Aorta (tissue), 5 donors: ENCODE results near the gene NCLN. TPM values are rescaled to one million over a fixed set of nuclear protein-coding genes. Genes with fewer than 3 reads are reported as not detected.

Experiments
- ATAC-seq: fragments of 200-7000 bp; cut with Tn5 transposase; one replicate; pipeline ENCODE4 v1.9.1; 2022; ENCODE audit warnings: moderate library complexity; ENCODE audit not compliant: low FRiP score
- DNase-seq, 2 donors: peaks; one replicate each; pipeline ENCODE4 v3.0.0-alpha.2; 2020
- H3K27ac ChIP-seq, 2 donors: one replicate each; pipeline ENCODE4 v1.5.1; 2013; ENCODE audit warnings: low read length in 2 of 2, mild to moderate bottlenecking in 2 of 2, moderate library complexity in 2 of 2, control low read depth in 1 of 2, inconsistent platforms in 1 of 2, low read depth in 1 of 2
- H3K27me3 ChIP-seq, 2 donors: one replicate each; pipeline ENCODE4 v1.6.1; 2013; ENCODE audit warnings: control low read depth in 1 of 2, low read length in 1 of 2, mild to moderate bottlenecking in 1 of 2, moderate library complexity in 1 of 2; ENCODE audit not compliant: insufficient read depth in 2 of 2, control insufficient read depth in 1 of 2
- H3K36me3 ChIP-seq, 2 donors: one replicate each; pipeline ENCODE4 v1.6.1; 2013; ENCODE audit warnings: control low read depth in 1 of 2, low read length in 1 of 2, mild to moderate bottlenecking in 1 of 2; ENCODE audit not compliant: insufficient read depth in 2 of 2, control insufficient read depth in 1 of 2
- H3K4me1 ChIP-seq, 2 donors: one replicate each; pipeline ENCODE4 v1.6.1; 2013; ENCODE audit warnings: low read length in 2 of 2, control low read depth in 1 of 2, mild to moderate bottlenecking in 1 of 2, moderate library complexity in 1 of 2; ENCODE audit not compliant: insufficient read depth in 2 of 2, control insufficient read depth in 1 of 2
- H3K4me3 ChIP-seq, 2 donors: one replicate each; pipeline ENCODE4 v1.5.1; 2013; ENCODE audit warnings: low read length in 2 of 2, control low read depth in 1 of 2, mild to moderate bottlenecking in 1 of 2
- H3K9me3 ChIP-seq: one replicate; pipeline ENCODE4 v1.6.1; 2013; ENCODE audit warnings: mild to moderate bottlenecking, low read length; ENCODE audit not compliant: control insufficient read depth
- WGBS, 2 donors: extraction: QIAGEN DNeasy Blood & Tissue Kit; methylation state at CpG; one replicate each; pipeline ENCODE4 v1.1.7; 2013; 5-methylcytosine and 5-hydroxymethylcytosine counted together
- intact Hi-C, 2 donors: fragments of 100-400 bp; cut with DNase I; formaldehyde crosslinking; loops; one replicate each; pipeline versions ENCODE4 v1.14.2 to v1.15.0; 2022
- polyA plus RNA-seq, 2 donors: library from polyadenylated mRNA; stranded (reverse); fragments of 200-250 nt; gene quantifications; one replicate each; pipeline ENCODE4 v1.2.3, GENCODE V29; 2013
- total RNA-seq, 2 donors: library from RNA; stranded (reverse); fragmentation: NEBNext Ultra II Directional; extraction: Animal tissue kit (Norgen Biotek cat#: 25700); gene quantifications; one replicate each; pipeline ENCODE4 v1.2.1, GENCODE V29; 2021
- donor health status: healthy with polysubstance abuse.
- donor health status: Bipolar disorder and iron deficiency.
- donor health status: DM: no; HTN: no; CAD: no.
- donor health status: DM: no; HTN: no; CAD: no.
- donor health status: DM: yes; HTN: yes; CAD: no.

Gene NCLN
- total and polyA plus RNA-seq, 4 donors = 14.7 to 47.0 (median 27.8) TPM

DNA sequence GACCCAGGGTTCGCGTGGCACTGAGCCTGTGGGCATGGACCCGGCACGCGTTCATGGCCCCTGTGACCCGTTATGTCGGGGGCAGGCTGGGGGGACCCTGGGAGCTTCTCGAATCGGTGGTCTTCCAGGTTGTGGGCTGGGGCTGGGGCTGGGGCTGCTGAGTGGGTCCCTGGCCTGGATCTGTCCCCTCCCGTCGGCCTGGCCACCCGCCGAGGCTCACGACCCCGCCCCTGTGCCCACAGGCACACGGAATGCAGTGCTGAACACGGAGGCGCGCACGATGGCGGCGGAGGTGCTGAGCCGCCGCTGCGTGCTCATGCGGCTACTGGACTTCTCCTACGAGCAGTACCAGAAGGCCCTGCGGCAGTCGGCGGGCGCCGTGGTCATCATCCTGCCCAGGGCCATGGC is 6.5 kb downstream of the NCLN start:
- WGBS, 2 donors = 94 to 96% methylated on average over 32 of the region's 32 CpGs
- ATAC-seq (no peak), DNase-seq (peak in 1 of 2 donors; percentile 69)
- intact Hi-C loops = no loop called here
- Histone ChIP-seq H3K4me1 (no peaks in the 10 kb centered on the region), H3K4me3 (no peak overlapping the region), H3K36me3 (peaks cover 0 to 2% of the 10 kb centered on the region in 2 donors), H3K9me3 (no peaks in the 10 kb centered on the region), H3K27ac (no peak overlapping the region), H3K27me3 (no peaks in the 10 kb centered on the region)

DNA sequence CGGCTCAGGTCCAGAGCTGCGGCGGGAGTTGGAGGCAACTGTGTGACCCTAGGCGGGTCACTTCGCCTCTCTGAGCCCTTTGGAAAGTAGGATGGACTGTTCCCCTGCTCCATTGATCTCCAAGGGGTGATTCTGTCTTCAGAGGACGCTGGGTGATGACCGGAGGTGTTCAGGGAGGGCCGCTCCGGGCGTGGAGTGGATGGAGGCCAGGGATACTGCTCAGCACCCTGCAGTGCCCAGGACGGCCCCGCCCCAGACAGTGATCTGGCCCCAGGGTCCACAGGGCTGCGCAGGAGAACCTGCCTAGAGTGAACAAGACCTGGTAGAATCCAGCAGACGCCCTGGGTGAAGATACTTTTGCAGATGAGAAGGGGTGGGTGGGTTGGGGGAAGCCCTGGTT is 7.0 kb downstream of the NCLN start:
- Histone ChIP-seq H3K36me3 (peaks cover 0 to 2% of the 10 kb centered on the region in 2 donors), H3K9me3 (no peaks in the 10 kb centered on the region), H3K27ac (no peak overlapping the region), H3K4me3 (no peak overlapping the region), H3K4me1 (no peaks in the 10 kb centered on the region), H3K27me3 (no peaks in the 10 kb centered on the region)
- intact Hi-C loops = no loop called here
- ATAC-seq = no peak
- WGBS, 2 donors = 92 to 95% methylated on average over 14 of the region's 14 CpGs
- DNase-seq = peak in 1 of 2 donors; percentile 67

- WGBS, 2 donors = 92% methylated on average over 40 of the region's 40 CpGs
- peak in 1 of 2 donors; percentile 61 for DNase-seq
- H3K9me3 ChIP-seq = no peaks in the 10 kb centered on the region
- H3K4me3 ChIP-seq = no peak overlapping the region
- intact Hi-C loops = no loop called here
- H3K4me1 ChIP-seq = no peaks in the 10 kb centered on the region
- no peak for ATAC-seq
- no peaks in the 10 kb centered on the region for H3K27me3 ChIP-seq
- H3K36me3 ChIP-seq = peaks cover 0 to 2% of the 10 kb centered on the region in 2 donors
- H3K27ac ChIP-seq = no peak overlapping the region
Measured at GRCh38 chr19:3193256-3194105, 7.8 kb downstream of the NCLN start.

- WGBS, 2 donors = 92 to 93% methylated on average over 17 of the region's 17 CpGs
- no peak for ATAC-seq
- intact Hi-C loops = no loop called here
- DNase-seq = peak in 1 of 2 donors; percentile 64
- Histone ChIP-seq H3K27me3 (no peaks in the 10 kb centered on the region), H3K4me1 (no peaks in the 10 kb centered on the region), H3K27ac (no peak overlapping the region), H3K36me3 (peaks cover 0 to 2% of the 10 kb centered on the region in 2 donors), H3K9me3 (no peaks in the 10 kb centered on the region), H3K4me3 (no peak overlapping the region)
Measured at GRCh38 chr19:3194106-3195087, 8.7 kb downstream of the NCLN start.

DNA sequence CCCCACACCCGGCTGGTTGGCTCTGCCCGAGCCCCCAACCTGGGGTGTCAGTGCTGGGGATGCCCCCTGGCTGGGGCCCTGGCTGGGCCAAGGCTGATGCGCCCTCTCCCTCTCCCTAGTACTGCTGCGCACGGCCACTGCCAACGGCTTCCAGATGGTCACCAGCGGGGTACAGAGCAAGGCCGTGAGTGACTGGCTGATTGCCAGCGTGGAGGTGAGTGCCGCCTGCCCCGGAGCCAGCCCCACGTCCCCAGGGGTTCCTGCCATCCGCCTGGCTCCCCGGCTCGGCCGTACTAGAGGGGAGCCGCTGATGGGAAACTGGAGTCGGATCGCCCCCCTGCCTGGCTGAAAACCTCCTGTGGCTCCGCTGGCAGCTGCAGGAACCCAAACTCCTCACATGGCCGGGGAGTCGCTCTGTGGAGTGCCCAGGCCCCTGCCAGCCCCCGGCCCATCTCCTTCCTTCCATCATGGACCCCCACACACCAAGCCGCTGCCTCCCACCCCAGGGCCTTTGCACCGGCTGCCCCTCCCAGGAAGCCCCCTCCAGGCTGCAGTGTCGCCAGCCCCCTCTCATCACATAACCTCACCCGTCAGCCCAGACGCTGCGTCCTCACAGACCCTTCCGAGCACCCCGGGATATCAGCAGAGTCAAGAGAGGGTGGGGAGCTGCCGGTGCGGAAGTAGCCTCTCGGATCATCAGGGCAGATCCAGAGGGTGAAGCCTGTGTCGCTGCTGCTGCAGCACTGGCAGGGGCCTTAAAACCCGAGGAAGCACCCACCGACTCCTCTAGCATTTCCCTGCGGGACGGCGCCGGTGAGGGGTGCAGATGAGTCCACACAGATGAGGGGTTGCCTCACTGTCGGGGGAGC is 10.6 kb downstream of the NCLN start:
- no peaks in the 10 kb centered on the region for H3K4me1 ChIP-seq
- intact Hi-C loops = no loop called here
- 90 to 93% methylated on average over 40 to 42 of the region's 42 CpGs for WGBS, 2 donors
- no peak for DNase-seq
- peaks cover 0 to 2% of the 10 kb centered on the region in 2 donors for H3K36me3 ChIP-seq
- no peak for ATAC-seq
- no peaks in the 10 kb centered on the region for H3K27me3 ChIP-seq
- H3K4me3 ChIP-seq = no peak overlapping the region
- H3K9me3 ChIP-seq = no peaks in the 10 kb centered on the region
- H3K27ac ChIP-seq = no peak overlapping the region

GRCh38 chr19:3196933-3197205 is 11.1 kb downstream of the NCLN start:
- ATAC-seq (no peak), DNase-seq (no peak)
- intact Hi-C loops = no loop called here
- 93 to 94% methylated on average over 14 of the region's 14 CpGs for WGBS, 2 donors
- Histone ChIP-seq H3K9me3 (no peaks in the 10 kb centered on the region), H3K4me3 (no peak overlapping the region), H3K27ac (no peak overlapping the region), H3K4me1 (no peaks in the 10 kb centered on the region), H3K27me3 (no peaks in the 10 kb centered on the region), H3K36me3 (peaks cover 0 to 2% of the 10 kb centered on the region in 2 donors)

GRCh38 chr19:3198901-3199700 is 13.4 kb downstream of the NCLN start:
- 93% methylated on average over 42 to 43 of the region's 43 CpGs for WGBS, 2 donors

More at GRCh38 chr19:3198901-3199700, 13.4 kb downstream of the NCLN start:
- Histone ChIP-seq H3K27me3 (no peaks in the 10 kb centered on the region), H3K4me1 (no peaks in the 10 kb centered on the region), H3K9me3 (no peaks in the 10 kb centered on the region), H3K36me3 (peaks cover 0 to 4% of the 10 kb centered on the region in 2 donors), H3K4me3 (no peak overlapping the region), H3K27ac (no peak overlapping the region)
- DNase-seq (no peak), ATAC-seq (no peak)
- intact Hi-C loops = no loop called here
